ENCODE data around the gene SLC16A14. TPM values are rescaled to one million over a fixed set of nuclear protein-coding genes. Genes with fewer than 3 reads are reported as not detected.

SLC16A14 gene
- polyA plus RNA-seq, 10 donors = 2.1 to 5.5 (median 3.4) TPM

GRCh38 chr2:230043461-230043860, 25.3 kb downstream of the SLC16A14 start:
- no peak for DNase-seq

- no peak for DNase-seq
Measured at GRCh38 chr2:230043025-230043424, 25.7 kb downstream of the SLC16A14 start.

- no peak for DNase-seq
Measured at GRCh38 chr2:230042195-230042594, 26.5 kb downstream of the SLC16A14 start.

- DNase-seq = no peak
Measured at GRCh38 chr2:230023313-230023712, 45.4 kb downstream of the SLC16A14 start.

GRCh38 chr2:230019742-230020141, 49.0 kb downstream of the SLC16A14 start:
- DNase-seq = no peak

GRCh38 chr2:230018153-230018552, 50.6 kb downstream of the SLC16A14 start:
- no peak for DNase-seq

- no peak for DNase-seq
Measured at GRCh38 chr2:230016844-230017243, 51.9 kb downstream of the SLC16A14 start.

GRCh38 chr2:230012267-230012884, 56.3 kb downstream of the SLC16A14 start:
- DNase-seq = no peak

- DNase-seq = peak in 1 of 3 donors; percentile 22
Measured at GRCh38 chr2:230011617-230012016, 57.1 kb downstream of the SLC16A14 start.

GRCh38 chr2:230010501-230010900, 58.2 kb downstream of the SLC16A14 start:
- no peak for DNase-seq

GRCh38 chr2:230008708-230009066, 60.0 kb downstream of the SLC16A14 start:
- DNase-seq = no peak

GRCh38 chr2:230007931-230008707, 60.6 kb downstream of the SLC16A14 start:
- peak; percentile 36 to 67 (median 57) for DNase-seq

- no peak for DNase-seq
Measured at GRCh38 chr2:230000118-230000841, 68.4 kb downstream of the SLC16A14 start.

- no peak for DNase-seq
Measured at GRCh38 chr2:229997565-229997964, 71.2 kb downstream of the SLC16A14 start.

- no peak for DNase-seq
Measured at GRCh38 chr2:229996320-229996719, 72.4 kb downstream of the SLC16A14 start.

- DNase-seq = no peak
Measured at GRCh38 chr2:229993236-229993635, 75.5 kb downstream of the SLC16A14 start.

Other genes with a start within 250 kb of the SLC16A14 start
- gene TRIP12, start 146.9 kb downstream of the SLC16A14 start, polyA plus RNA-seq (ENCODE audit: insufficient read length in 10 of 10) = 100 to 1,000 TPM; 137 to 246 (median 174) TPM
- 1 to 10 TPM; 2.2 to 3.7 (median 2.5) TPM for gene FBXO36, start 146.4 kb downstream of the SLC16A14 start, polyA plus RNA-seq (ENCODE audit: insufficient read length in 10 of 10)
- 10 to 100 TPM; 11.5 to 17.0 (median 12.9) TPM for gene SP110, start 151.1 kb upstream of the SLC16A14 start, polyA plus RNA-seq (ENCODE audit: insufficient read length in 10 of 10)
- gene SP140, start 156.8 kb upstream of the SLC16A14 start, polyA plus RNA-seq (ENCODE audit: insufficient read length in 10 of 10) = 1 to 10 TPM in 4 of 10 donors, under 1 TPM in 6; 0.38 to 2.7 (median 0.77) TPM